ENCODE results near the gene IFI27. TPM values are rescaled to one million over a fixed set of nuclear protein-coding genes. Genes with fewer than 3 reads are reported as not detected.

IFI27 gene
- total RNA-seq, 1 donor from 2014 or later: 312 TPM

DNA sequence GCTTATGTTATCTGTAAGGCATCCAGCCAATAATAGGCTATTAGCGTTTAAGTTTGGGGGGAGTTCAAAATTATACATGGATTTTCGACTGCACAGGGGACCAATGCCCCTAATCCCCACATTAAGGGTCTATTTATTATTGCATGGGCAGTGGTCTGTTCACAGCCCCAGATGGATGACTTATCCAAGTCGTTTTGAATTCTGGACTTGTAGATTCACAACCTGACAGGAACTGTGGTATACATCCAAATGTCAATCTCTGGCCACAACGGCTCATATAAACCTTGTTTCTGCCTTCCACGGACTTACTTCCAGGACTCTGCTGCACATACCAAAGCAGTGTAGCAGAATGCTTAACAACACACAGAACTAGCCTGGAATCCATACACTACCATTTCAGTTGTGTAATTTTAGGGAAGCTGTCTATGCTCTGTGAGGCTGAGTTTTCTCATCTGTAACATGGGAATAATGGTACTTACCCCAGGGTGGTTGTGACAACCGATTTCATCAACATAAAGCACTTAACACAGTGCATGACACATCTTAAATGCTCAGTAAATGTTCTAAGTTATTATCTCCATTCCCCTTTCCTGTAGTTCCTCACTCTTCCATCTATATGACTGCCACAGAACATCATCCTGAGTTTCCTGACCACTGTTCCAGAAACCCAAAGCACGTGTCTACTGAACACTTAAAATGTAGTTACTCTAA lies 33.3 kb upstream of the IFI27 start:
- TF ChIP-seq, protein P1, sequence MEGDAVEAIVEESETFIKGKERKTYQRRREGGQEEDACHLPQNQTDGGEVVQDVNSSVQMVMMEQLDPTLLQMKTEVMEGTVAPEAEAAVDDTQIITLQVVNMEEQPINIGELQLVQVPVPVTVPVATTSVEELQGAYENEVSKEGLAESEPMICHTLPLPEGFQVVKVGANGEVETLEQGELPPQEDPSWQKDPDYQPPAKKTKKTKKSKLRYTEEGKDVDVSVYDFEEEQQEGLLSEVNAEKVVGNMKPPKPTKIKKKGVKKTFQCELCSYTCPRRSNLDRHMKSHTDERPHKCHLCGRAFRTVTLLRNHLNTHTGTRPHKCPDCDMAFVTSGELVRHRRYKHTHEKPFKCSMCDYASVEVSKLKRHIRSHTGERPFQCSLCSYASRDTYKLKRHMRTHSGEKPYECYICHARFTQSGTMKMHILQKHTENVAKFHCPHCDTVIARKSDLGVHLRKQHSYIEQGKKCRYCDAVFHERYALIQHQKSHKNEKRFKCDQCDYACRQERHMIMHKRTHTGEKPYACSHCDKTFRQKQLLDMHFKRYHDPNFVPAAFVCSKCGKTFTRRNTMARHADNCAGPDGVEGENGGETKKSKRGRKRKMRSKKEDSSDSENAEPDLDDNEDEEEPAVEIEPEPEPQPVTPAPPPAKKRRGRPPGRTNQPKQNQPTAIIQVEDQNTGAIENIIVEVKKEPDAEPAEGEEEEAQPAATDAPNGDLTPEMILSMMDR (IDR thresholded peaks at IDR 0.05): no peak
- Histone ChIP-seq H3K36me3 (peaks cover 30% of the 10 kb centered on the region), H3K27me3 (no peaks in the 10 kb centered on the region), H3K4me3 (peak overlapping the region; percentile 84), H3K27ac (no peak overlapping the region), H3K9me3 (peaks cover 18% of the 10 kb centered on the region), H3K4me1 (peaks cover 48% of the 10 kb centered on the region)
- ATAC-seq (no peak), DNase-seq (no peak)
- intact Hi-C loops (cut with DNase I): no loop called here

DNA sequence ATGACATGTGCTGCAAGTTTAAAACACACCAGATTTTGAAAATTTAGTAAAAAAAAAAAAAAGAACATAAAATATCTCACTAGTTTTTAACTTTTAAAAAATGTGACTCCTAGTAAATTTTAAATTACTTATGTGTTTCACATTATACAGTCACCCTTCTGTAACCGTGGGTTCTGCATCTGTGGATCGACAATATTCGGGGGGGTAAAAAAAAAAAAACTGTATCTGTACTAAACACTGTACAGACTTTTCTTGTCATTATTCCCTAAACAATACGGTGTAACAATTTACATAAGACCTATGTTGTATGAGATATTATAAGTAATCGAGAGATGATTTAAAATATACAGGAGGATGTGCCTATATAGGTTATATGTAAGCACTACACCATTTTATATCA lies 32.7 kb upstream of the IFI27 start:
- intact Hi-C loops (cut with DNase I): no loop called here
- H3K4me1 ChIP-seq: peaks cover 49% of the 10 kb centered on the region
- no peak for ATAC-seq

DNA sequence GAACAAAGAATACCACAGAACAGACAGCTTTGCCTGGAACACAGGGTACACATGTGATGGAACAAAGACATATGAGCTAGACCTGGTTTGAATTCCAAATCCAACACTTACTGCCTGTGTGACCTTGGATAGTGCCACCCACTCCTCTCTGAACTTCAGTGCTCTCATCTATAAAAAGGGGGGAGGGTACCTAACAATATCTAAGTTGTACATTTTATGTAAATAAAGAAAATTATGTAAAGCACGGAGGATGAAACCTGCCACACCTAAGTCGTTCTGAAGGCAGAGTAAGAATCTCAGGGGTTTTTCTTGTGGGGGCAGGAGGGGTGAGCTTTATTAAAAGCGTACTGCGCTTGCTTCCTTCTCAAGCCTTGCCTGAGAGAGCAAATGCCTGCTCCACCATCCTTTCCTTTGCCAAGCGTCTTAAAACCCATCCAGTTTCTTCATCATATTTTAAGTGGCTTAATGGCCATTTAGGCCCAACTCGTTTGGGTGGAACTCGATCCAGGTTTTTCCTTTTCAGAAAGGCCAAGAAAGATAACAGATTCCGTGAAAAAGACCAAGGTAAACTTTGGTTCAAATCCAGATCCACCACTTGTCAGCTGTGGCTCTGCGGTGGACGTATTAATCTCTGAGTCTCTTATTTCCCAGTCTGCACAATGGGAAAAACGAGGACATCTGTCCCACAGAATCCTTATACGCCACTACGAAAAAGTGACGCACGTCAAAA lies 30.5 kb upstream of the IFI27 start:
- H3K27me3 ChIP-seq: no peaks in the 10 kb centered on the region
- ATAC-seq (no peak), DNase-seq (no peak)
- H3K4me1 ChIP-seq: peaks cover 49% of the 10 kb centered on the region
- peaks cover 30% of the 10 kb centered on the region for H3K36me3 ChIP-seq
- peaks cover 8% of the 10 kb centered on the region for H3K9me3 ChIP-seq
- H3K27ac ChIP-seq: peak overlapping the region; percentile 97
- intact Hi-C loops (cut with DNase I): no loop called here
- TF ChIP-seq, protein P1 (IDR thresholded peaks at IDR 0.05): no peak
- peak overlapping the region; percentile 84 for H3K4me3 ChIP-seq

More for the DNA sequence above, 32.7 kb upstream of the IFI27 start:
- no peak for DNase-seq
- no peak overlapping the region for H3K27ac ChIP-seq
- peaks cover 30% of the 10 kb centered on the region for H3K36me3 ChIP-seq
- H3K9me3 ChIP-seq: peaks cover 18% of the 10 kb centered on the region
- no peaks in the 10 kb centered on the region for H3K27me3 ChIP-seq
- peak overlapping the region; percentile 84 for H3K4me3 ChIP-seq
- TF ChIP-seq, protein P1 (IDR thresholded peaks at IDR 0.05): no peak

DNA sequence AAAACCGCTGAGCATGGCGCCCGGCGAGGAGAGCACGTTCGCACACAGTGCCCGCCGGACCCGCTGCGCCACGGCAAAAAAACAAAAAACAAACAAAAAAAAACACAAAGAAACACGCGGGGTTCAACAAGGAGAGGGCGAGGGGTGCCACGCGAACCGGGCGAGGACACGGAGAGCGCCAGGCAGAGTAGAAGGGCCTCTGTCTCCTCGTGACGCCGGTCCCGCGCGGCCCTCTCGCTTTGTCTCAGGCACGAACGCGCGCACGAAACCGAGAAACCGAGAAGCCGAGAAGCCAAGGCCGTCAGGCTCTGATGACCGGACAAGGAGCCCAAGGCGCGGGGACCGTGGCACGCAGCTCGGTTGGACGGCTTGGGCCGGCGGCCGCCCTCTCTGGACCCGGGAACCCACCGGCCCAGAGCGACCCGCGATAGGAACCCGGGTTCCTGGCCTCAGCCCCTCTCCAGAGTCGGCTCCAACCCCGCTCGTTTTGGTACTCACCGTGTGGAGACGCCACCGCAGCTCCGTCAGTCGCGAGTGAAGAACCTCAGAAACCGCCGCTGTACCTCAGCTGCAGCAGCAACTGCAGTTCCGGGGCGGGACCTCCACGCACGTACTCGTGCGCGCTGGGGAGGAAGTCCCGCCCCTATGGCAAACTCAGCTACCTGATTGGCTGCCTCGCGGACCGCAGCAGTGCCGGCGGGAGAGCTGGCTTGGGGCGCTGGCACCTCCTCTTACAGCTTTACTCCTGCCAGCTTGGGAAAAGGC lies 29.7 kb upstream of the IFI27 start, which contains the start of the genes DDX24 and IFI27L1:
DDX24 (minus strand) TSS at position 582 of the 765 bp plus-strand sequence. CDS start 1,460 bp downstream, outside the sequence.
IFI27L1 (plus strand) TSS at position 690 of the 765 bp plus-strand sequence. CDS start 15,628 bp downstream, outside the sequence.
- Histone ChIP-seq H3K27ac (peak within 1 kb of the TSS; percentile 97), H3K36me3 (peaks cover 30% of the 10 kb centered on the region), H3K27me3 (no peaks in the 10 kb centered on the region), H3K4me1 (peaks cover 48% of the 10 kb centered on the region), H3K4me3 (peak within 1 kb of the TSS; percentile 84), H3K9me3 (peaks cover under 1% of the 10 kb centered on the region)
- TF ChIP-seq, protein P1 (IDR thresholded peaks at IDR 0.05): no peak
- intact Hi-C loops (cut with DNase I): no loop called here
- peak; percentile 100 for ATAC-seq
- peak; percentile 98 for DNase-seq

DNA sequence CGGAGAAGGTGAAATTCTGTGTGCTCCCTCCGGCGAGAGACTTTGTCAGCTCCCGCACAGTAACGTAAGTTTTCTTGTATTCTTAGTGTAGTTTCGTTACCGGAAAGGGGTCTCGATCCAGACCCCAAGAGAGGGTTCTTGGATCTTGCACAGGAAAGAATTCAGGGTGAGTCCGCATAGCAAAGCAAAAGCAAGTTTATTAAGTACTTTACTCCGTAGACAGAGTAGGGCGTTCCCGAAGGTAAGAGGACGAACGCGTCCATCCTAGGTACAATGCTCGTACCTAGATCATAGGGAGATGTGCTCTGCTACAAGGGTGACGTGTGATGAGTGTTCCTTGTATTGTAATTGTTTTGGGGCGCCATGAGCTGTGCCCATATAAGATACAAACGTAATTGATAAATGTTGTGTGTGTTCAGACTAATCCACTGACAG lies 29.1 kb upstream of the IFI27 start:
- Histone ChIP-seq H3K27ac (peak overlapping the region; percentile 97), H3K9me3 (no peaks in the 10 kb centered on the region), H3K36me3 (peaks cover 25% of the 10 kb centered on the region), H3K27me3 (no peaks in the 10 kb centered on the region), H3K4me3 (peak overlapping the region; percentile 84), H3K4me1 (peaks cover 42% of the 10 kb centered on the region)
- DNase-seq (no peak), ATAC-seq (peak; percentile 22)
- TF ChIP-seq, protein P1 (IDR thresholded peaks at IDR 0.05): no peak
- intact Hi-C loops (cut with DNase I): no loop called here
